PC-3 (cell line): ENCODE measurements around the gene CMPK1. TPM values are rescaled to one million over a fixed set of nuclear protein-coding genes. Genes with fewer than 3 reads are reported as not detected.

Experiments
- ATAC-seq: fragments of 200-7000 bp; cut with Tn5 transposase; 2 replicates; pipeline ENCODE4 v1.9.1; 2020; ENCODE audit warnings: mild to moderate bottlenecking, moderate library complexity
- BruUV-seq: library from RNA; stranded (reverse); fragments of 400-500 nt; replicated peaks from 2 replicates; lab custom pipeline; 2021; lab: Mats Ljungman, UMichigan
- CTCF ChIA-PET: fragments of 300-600 bp; sonication (Branson Sonifier 250); formaldehyde crosslinking; loops from one replicate; lab custom pipeline; 2022; ENCODE audit warnings: antibody characterized with exemption; lab: Charles Lee
- POLR2A ChIA-PET: fragments of 300-600 bp; sonication (Branson Sonifier 250); formaldehyde crosslinking; loops from one replicate; lab custom pipeline; 2022; ENCODE audit warnings: antibody characterized with exemption; ENCODE audit not compliant: unreplicated experiment; lab: Charles Lee
- DNase-seq: peaks from one replicate; pipeline ENCODE4 v3.0.0-alpha.2; 2015
- H2AFZ ChIP-seq: fragments of 300-600 bp; sonication (generic); 2 replicates; pipeline ENCODE4 v1.6.0; 2016; ENCODE audit warnings: antibody characterized with exemption, low read length
- H3F3A ChIP-seq: fragments of 300-600 bp; sonication (generic); one replicate; pipeline ENCODE4 v1.6.0; 2017; ENCODE audit warnings: antibody characterized with exemption, low read length, control low read depth, mild to moderate bottlenecking; ENCODE audit not compliant: unreplicated experiment
- H3K27ac ChIP-seq: fragments of 300-600 bp; sonication (generic); 2 replicates; pipeline ENCODE4 v1.5.1; 2016; ENCODE audit warnings: mild to moderate bottlenecking, low read length
- H3K27me3 ChIP-seq: fragments of 300-600 bp; sonication (generic); 2 replicates; pipeline ENCODE4 v1.6.1; 2016; ENCODE audit warnings: low read length, mixed read lengths
- H3K36me3 ChIP-seq: fragments of 300-600 bp; sonication (generic); 2 replicates; pipeline ENCODE4 v1.6.1; 2016; ENCODE audit warnings: low read depth, mixed run types, low read length, mixed read lengths
- H3K4me1 ChIP-seq: fragments of 300-600 bp; sonication (generic); 2 replicates; pipeline ENCODE4 v1.5.1; 2016; ENCODE audit warnings: low read length; ENCODE audit not compliant: insufficient read depth
- H3K4me2 ChIP-seq: fragments of 300-600 bp; sonication (generic); 2 replicates; pipeline ENCODE4 v1.6.0; 2016; ENCODE audit warnings: low read length
- H3K4me3 ChIP-seq: fragments of 300-600 bp; sonication (generic); 2 replicates; pipeline ENCODE4 v1.5.1; 2016; ENCODE audit warnings: mild to moderate bottlenecking, low read length, mixed read lengths
- H3K79me2 ChIP-seq: fragments of 300-600 bp; sonication (generic); 2 replicates; pipeline ENCODE4 v1.6.1; 2017; ENCODE audit warnings: low read length, mixed read lengths
- H3K9ac ChIP-seq: fragments of 300-600 bp; sonication (generic); 2 replicates; pipeline ENCODE4 v1.6.0; 2016; ENCODE audit warnings: mild to moderate bottlenecking, low read length
- H3K9me2 ChIP-seq: fragments of 300-600 bp; sonication (generic); replicated peaks from 2 replicates; pipeline ENCODE4 v1.6.1; 2016; ENCODE audit warnings: mixed run types, low read length, mixed read lengths
- H3K9me3 ChIP-seq: fragments of 300-600 bp; sonication (generic); 2 replicates; pipeline ENCODE4 v1.6.1; 2016; ENCODE audit warnings: low read length, mixed read lengths
- H4K20me1 ChIP-seq: fragments of 300-600 bp; sonication (generic); 2 replicates; pipeline ENCODE4 v1.6.1; 2016; ENCODE audit warnings: low read length, mixed read lengths
- EZH2 ChIP-seq: fragments of 300-600 bp; sonication (generic); IDR thresholded peaks from one replicate; pipeline ENCODE4 v1.6.1; 2017; ENCODE audit warnings: antibody characterized with exemption, mild to moderate bottlenecking, low read length; ENCODE audit not compliant: unreplicated experiment
- EZH2phosphoT487 ChIP-seq: fragments of 300-600 bp; sonication (generic); IDR thresholded peaks from 2 replicates; pipeline ENCODE4 v1.6.1; 2018; ENCODE audit warnings: mild to moderate bottlenecking, antibody characterized with exemption, low read length, borderline replicate concordance
- intact Hi-C: fragments of 100-400 bp; cut with micrococcal nuclease; formaldehyde crosslinking; loops from 2 replicates; pipeline ENCODE4 v1.9.0; 2023
- total RNA-seq: library from RNA; depleted of rRNA; stranded (reverse); fragments of >200 nt; gene quantifications from 2 replicates; pipeline ENCODE4 v1.2.3, GENCODE V29; 2014
- TF ChIP-seq, protein P1 (sequence below): fragments of 300-600 bp; sonication (generic); conservative IDR thresholded peaks from 2 replicates; pipeline ENCODE4 v1.5.1; 2017; ENCODE audit warnings: antibody characterized with exemption, low read depth, mild to moderate bottlenecking, low read length

The CMPK1 gene
- total RNA-seq, 1 experiment from 2014 or later, result 86.2 TPM

DNA sequence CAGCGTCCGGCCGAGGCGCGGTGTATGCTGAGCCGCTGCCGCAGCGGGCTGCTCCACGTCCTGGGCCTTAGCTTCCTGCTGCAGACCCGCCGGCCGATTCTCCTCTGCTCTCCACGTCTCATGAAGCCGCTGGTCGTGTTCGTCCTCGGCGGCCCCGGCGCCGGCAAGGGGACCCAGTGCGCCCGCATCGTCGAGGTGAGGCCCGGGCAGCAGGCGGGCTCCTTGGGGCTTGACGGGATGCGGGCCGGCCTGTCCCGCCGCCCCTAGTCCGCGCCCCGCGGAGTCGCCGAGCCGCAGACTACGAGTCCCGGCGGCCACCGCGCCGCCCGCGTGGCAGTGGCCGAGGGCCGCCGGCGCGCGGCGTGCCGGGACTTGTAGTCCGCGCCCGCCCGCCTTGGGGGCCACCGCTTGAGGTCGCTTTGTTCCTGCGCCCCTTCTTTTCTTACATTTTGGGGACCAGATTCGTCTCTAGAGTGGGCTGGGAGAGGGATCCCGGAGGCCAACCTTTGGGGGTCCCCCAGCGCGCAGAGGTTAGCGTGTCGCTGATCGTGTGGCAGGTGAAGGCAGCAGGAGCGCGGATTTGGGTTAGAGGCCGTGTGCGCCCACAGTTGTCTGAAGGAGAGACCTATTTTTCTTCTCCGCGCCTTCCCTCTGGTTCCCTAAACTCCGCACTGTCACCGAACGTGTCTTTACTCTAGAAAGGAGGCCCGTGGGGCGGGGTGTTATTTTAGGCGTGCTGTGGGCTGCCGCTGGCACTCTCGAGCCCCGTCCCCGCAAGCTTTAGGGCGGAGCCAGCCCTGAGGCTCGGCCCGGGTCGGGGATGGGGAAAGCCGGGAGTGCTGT lies 553 bp downstream of the CMPK1 start:
- ChIA-PET CTCF (interaction anchor here (0.6 to 1.9 kb wide), 4 partner anchors 10 to 392 kb away, joined by 3 to 11 read pairs (median 5); partner anchors contain the start of genes FOXD2 and STIL), POLR2A (interaction anchor here (0.8 to 1.1 kb wide), 3 partner anchors 20 to 275 kb away, joined by 5 to 8 read pairs (median 6); partner anchors contain the start of genes FOXD2 and STIL)
- DNase-seq (peak; percentile 81), ATAC-seq (peak; percentile 86)
- Histone ChIP-seq H3K79me2 (peaks cover 49% of the 10 kb centered on the region), H3K4me1 (peaks cover 11% of the 10 kb centered on the region), H3K9me3 (no peaks in the 10 kb centered on the region), H4K20me1 (peaks cover 7% of the 10 kb centered on the region; the same call in 1 of the 2 replicates), H3F3A (no peaks in the 10 kb centered on the region), H3K9ac (peak overlapping the region; percentile 83), H2AFZ (peak overlapping the region; percentile 91), H3K4me2 (peak overlapping the region; percentile 93), H3K9me2 (no peaks in the 10 kb centered on the region), H3K4me3 (peak overlapping the region; percentile 90), H3K36me3 (0 out of 2 replicates have a peak, but pooled peaks cover 2% of the 10 kb centered on the region), H3K27ac (peak overlapping the region; percentile 57), H3K27me3 (no peaks in the 10 kb centered on the region)
- intact Hi-C loops, result loop anchor here (1.0 kb wide), 1 partner anchor 20 kb away; the partner anchor contains the start of gene STIL
- no TSS peak for BruUV-seq
- TF ChIP-seq EZH2, result no peak
- TF ChIP-seq, protein P1, sequence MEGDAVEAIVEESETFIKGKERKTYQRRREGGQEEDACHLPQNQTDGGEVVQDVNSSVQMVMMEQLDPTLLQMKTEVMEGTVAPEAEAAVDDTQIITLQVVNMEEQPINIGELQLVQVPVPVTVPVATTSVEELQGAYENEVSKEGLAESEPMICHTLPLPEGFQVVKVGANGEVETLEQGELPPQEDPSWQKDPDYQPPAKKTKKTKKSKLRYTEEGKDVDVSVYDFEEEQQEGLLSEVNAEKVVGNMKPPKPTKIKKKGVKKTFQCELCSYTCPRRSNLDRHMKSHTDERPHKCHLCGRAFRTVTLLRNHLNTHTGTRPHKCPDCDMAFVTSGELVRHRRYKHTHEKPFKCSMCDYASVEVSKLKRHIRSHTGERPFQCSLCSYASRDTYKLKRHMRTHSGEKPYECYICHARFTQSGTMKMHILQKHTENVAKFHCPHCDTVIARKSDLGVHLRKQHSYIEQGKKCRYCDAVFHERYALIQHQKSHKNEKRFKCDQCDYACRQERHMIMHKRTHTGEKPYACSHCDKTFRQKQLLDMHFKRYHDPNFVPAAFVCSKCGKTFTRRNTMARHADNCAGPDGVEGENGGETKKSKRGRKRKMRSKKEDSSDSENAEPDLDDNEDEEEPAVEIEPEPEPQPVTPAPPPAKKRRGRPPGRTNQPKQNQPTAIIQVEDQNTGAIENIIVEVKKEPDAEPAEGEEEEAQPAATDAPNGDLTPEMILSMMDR, result no peak
- no peak for TF ChIP-seq EZH2phosphoT487

DNA sequence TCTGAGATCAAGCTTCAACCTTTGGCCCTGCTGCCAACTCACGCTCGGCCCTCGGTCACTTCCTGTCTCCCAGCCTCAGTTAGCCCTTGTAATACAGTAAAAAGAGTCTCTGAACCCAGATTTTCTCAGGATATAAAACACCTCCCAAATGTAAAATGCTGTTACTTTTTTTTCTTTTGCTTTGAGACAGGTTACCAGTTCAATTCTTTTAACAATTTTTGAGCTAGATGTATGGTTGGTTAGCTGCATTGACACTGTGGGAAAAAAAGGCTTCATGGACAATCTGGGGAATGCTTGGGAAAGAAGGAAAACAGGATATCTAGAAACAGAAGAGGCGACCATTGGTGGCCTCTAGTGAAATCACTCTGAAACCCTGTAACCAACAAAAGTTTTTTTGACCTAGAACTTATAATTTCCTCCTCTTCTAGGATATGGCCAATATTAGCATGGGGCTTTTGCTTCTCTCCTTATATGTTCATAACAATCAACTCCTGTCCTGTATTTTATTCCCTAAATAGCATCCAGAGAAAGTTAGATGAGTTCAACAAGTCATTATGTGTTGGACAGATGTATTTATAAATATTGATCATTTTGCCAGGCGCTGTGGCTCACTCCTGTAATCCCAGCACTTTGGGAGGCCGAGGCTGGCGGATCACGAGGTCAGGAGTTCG lies 1.3 kb downstream of the CMPK1 start:
- intact Hi-C loops, result no loop called here
- no peak for TF ChIP-seq EZH2phosphoT487
- Histone ChIP-seq H2AFZ (peak overlapping the region; percentile 91), H3F3A (no peaks in the 10 kb centered on the region), H3K4me2 (peak overlapping the region; percentile 93), H3K4me1 (peaks cover 11% of the 10 kb centered on the region), H3K9me3 (no peaks in the 10 kb centered on the region), H3K36me3 (0 out of 2 replicates have a peak, but pooled peaks cover 3% of the 10 kb centered on the region), H3K27ac (peak overlapping the region; percentile 57), H3K4me3 (peak overlapping the region; percentile 90), H4K20me1 (peaks cover 7% of the 10 kb centered on the region; the same call in 1 of the 2 replicates), H3K9me2 (no peaks in the 10 kb centered on the region), H3K9ac (peak overlapping the region; percentile 83), H3K27me3 (no peaks in the 10 kb centered on the region), H3K79me2 (peaks cover 56% of the 10 kb centered on the region)
- POLR2A ChIA-PET, result interaction anchor here (0.9 kb wide), 1 partner anchor 276 kb away, joined by 5 read pairs; no protein-coding TSS in a partner anchor
- DNase-seq (no peak), ATAC-seq (no peak)
- BruUV-seq, result TSS peak; percentile 73
- CTCF ChIA-PET, result interaction anchor here (1.2 kb wide), 1 partner anchor 391 kb away, joined by 3 read pairs; no protein-coding TSS in a partner anchor

DNA sequence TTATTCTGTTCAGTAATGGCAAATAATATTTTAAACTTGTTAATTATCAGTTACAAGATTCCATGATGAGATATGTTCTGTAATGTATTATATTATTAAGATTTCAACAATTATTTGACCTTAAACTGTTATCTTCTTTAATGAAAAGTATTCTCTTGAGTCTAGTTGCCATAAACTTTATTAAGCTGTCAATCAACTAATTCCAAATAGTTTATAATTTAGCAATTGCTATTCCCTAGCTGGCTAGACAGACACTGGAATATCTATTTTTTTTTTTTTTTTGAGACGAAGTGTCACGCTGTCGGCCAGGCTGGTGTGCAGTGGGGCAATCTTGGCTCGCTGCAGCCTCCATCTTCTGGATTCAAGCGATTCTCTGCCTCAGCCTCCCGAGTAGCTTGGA lies 3.8 kb downstream of the CMPK1 start:
- H3F3A ChIP-seq, result no peaks in the 10 kb centered on the region
- H4K20me1 ChIP-seq, result peaks cover 7% of the 10 kb centered on the region; the same call in 1 of the 2 replicates
- H3K4me2 ChIP-seq, result no peak overlapping the region
- H3K9ac ChIP-seq, result no peak overlapping the region
- intact Hi-C loops, result no loop called here
- no peaks in the 10 kb centered on the region for H3K9me2 ChIP-seq
- DNase-seq (no peak), ATAC-seq (no peak)
- 0 out of 2 replicates have a peak, but pooled peaks cover 3% of the 10 kb centered on the region for H3K36me3 ChIP-seq
- H2AFZ ChIP-seq, result no peak overlapping the region
- H3K27ac ChIP-seq, result no peak overlapping the region
- peaks cover 8% of the 10 kb centered on the region for H3K4me1 ChIP-seq
- no peaks in the 10 kb centered on the region for H3K9me3 ChIP-seq
- ChIA-PET CTCF (no interaction called here), POLR2A (no interaction called here)
- no peaks in the 10 kb centered on the region for H3K27me3 ChIP-seq
- no peak overlapping the region for H3K4me3 ChIP-seq
- no peak for TF ChIP-seq EZH2
- no peak for TF ChIP-seq EZH2phosphoT487
- TF ChIP-seq, protein P1, result no peak
- peaks cover 70% of the 10 kb centered on the region for H3K79me2 ChIP-seq
- BruUV-seq, result no TSS peak
